Stimulated activated naive CD4-positive, alpha-beta T cell (primary cell): ENCODE data around the gene SMPX.

Source experiments
- DNase-seq, 6 experiments: peaks; one replicate each; lab custom pipeline; 2025; lab: John Stamatoyannopoulos, UW

SMPX gene

GRCh38 chrX:21744060-21744459, 13.9 kb downstream of the SMPX start:
- DNase-seq = no peak

- DNase-seq = no peak
Observed at GRCh38 chrX:21741869-21742701, 15.8 kb downstream of the SMPX start.

GRCh38 chrX:21741364-21741763, 16.6 kb downstream of the SMPX start:
- DNase-seq = no peak

- no peak for DNase-seq
Observed at GRCh38 chrX:21740329-21741274, 17.3 kb downstream of the SMPX start.

GRCh38 chrX:21738950-21739287, 19.0 kb downstream of the SMPX start:
- DNase-seq = no peak

- no peak for DNase-seq
Observed at GRCh38 chrX:21738210-21738949, 19.5 kb downstream of the SMPX start.

GRCh38 chrX:21735768-21736127, 22.2 kb downstream of the SMPX start:
- DNase-seq = no peak

- DNase-seq = no peak
Observed at GRCh38 chrX:21735038-21735767, 22.7 kb downstream of the SMPX start.

- DNase-seq = no peak
Observed at GRCh38 chrX:21734175-21734574, 23.7 kb downstream of the SMPX start.

- no peak for DNase-seq
Observed at GRCh38 chrX:21733705-21734104, 24.2 kb downstream of the SMPX start.

GRCh38 chrX:21730026-21730425, 27.9 kb downstream of the SMPX start:
- DNase-seq = no peak

GRCh38 chrX:21728276-21728968, 29.5 kb downstream of the SMPX start:
- no peak for DNase-seq

- no peak for DNase-seq
Observed at GRCh38 chrX:21725916-21726315, 32.0 kb downstream of the SMPX start.

- DNase-seq = peak in 3 of 6 experiments; percentile 4 to 36 (median 10)
Observed at GRCh38 chrX:21725496-21725895, 32.4 kb downstream of the SMPX start.

- no peak for DNase-seq
Observed at GRCh38 chrX:21723814-21724213, 34.1 kb downstream of the SMPX start.

GRCh38 chrX:21723084-21723483, 34.8 kb downstream of the SMPX start:
- DNase-seq = no peak

- DNase-seq = no peak
Observed at GRCh38 chrX:21721195-21721594, 36.7 kb downstream of the SMPX start.

GRCh38 chrX:21718575-21718974, 39.3 kb downstream of the SMPX start:
- DNase-seq = no peak

GRCh38 chrX:21717802-21718201, 40.1 kb downstream of the SMPX start:
- no peak for DNase-seq

- no peak for DNase-seq
Observed at GRCh38 chrX:21715825-21716224, 42.1 kb downstream of the SMPX start.

GRCh38 chrX:21715337-21715736, 42.6 kb downstream of the SMPX start:
- DNase-seq = no peak
